Subcutaneous abdominal adipose tissue (tissue), 5 donors: ENCODE measurements around the gene PCDHB8.
"Not testable (repeated sequence)": the region's sequence is repeated elsewhere in the genome, so short reads cannot be mapped to it uniquely, and the experiment has no call there.

Source experiments
- H3K27ac ChIP-seq: one replicate; pipeline ENCODE4 v1.7.0; 2013; ENCODE audit warnings: low read depth, mild to moderate bottlenecking, inconsistent platforms, low read length, moderate library complexity
- H3K27me3 ChIP-seq, 5 donors: one replicate each; pipeline ENCODE4 v1.7.0; 2013; ENCODE audit warnings: low read length in 5 of 5, inconsistent platforms in 1 of 5; ENCODE audit not compliant: control insufficient read depth in 5 of 5, insufficient read depth in 4 of 5
- H3K36me3 ChIP-seq, 5 donors: one replicate each; pipeline ENCODE4 v1.7.0; 2013; ENCODE audit warnings: low read length in 5 of 5; ENCODE audit not compliant: control insufficient read depth in 5 of 5, insufficient read depth in 5 of 5
- H3K4me1 ChIP-seq, 5 donors: one replicate each; pipeline ENCODE4 v1.7.0; 2013; ENCODE audit warnings: low read length in 5 of 5, mild to moderate bottlenecking in 3 of 5, moderate library complexity in 1 of 5; ENCODE audit not compliant: control insufficient read depth in 5 of 5, insufficient read depth in 5 of 5
- H3K4me3 ChIP-seq, 5 donors: one replicate each; pipeline ENCODE4 v1.7.0; 2013; ENCODE audit warnings: low read length in 5 of 5, low read depth in 1 of 5
- H3K9ac ChIP-seq, 5 donors: one replicate each; pipeline ENCODE4 v1.7.0; 2013; ENCODE audit warnings: low read length in 5 of 5, mild to moderate bottlenecking in 4 of 5, moderate library complexity in 3 of 5
- H3K9me3 ChIP-seq, 5 donors: one replicate each; pipeline ENCODE4 v1.7.0; 2013; ENCODE audit warnings: low read length in 5 of 5; ENCODE audit not compliant: control insufficient read depth in 5 of 5
- donor health status: healthy.
- donor health status: healthy.
- donor health status: healthy.
- donor health status: healthy.
- donor health status: healthy.

PCDHB8 gene

DNA sequence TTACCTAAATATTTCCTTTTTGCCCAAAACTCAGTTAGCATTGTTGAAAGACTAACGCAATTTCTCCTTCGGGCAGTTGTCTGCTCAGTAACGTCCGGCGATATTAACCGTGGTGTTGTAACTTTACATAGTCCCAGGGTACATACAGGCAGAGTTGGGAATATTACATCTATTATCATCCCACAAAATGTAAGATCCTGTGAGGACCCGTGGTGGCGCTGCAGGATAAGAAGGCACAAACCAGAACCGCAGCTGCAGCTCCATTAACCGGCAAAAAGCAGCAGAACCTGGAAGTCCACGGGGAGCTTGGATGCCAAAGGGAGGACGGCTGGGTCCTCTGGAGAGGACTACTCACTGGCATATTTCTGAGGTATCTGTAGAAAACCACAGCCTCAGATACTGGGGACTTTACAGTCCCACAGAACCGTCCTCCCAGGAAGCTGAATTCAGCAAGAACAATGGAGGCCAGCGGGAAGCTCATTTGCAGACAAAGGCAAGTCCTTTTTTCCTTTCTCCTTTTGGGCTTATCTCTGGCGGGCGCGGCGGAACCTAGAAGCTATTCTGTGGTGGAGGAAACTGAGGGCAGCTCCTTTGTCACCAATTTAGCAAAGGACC, at the start of gene PCDHB8:
TSS of gene PCDHB8 (plus strand) at position 214 of the 615 bp plus-strand sequence. CDS start at position 459, 245 bp downstream.
- H3K4me3 ChIP-seq, result peak within 1 kb of the TSS in 4 of 5 donors; percentile 1 to 39 (median 36)

DNA sequence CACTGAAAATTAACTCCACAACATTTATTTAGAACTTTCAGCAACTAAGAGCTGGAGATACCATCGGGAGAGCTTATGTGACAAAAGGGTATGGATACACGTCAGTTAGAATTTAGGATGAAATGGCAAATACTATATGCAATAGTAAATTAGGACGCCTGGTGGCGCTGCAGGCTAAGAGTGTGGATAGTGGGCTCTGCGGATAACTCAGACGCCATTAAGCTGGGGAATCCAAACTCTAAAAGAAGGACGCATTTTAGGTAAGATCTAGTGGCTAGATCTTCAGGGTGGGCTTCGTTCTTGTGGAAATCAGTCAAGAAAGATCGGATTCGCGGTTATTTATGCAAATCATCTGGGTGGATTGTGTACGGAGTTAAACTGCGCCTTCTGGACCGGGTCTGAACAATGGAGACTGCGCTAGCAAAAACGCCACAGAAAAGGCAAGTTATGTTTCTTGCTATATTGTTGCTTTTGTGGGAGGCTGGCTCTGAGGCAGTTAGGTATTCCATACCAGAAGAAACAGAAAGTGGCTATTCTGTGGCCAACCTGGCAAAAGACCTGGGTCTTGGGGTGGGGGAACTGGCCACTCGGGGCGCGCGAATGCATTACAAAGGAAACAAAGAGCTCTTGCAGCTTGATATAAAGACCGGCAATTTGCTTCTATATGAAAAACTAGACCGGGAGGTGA, 42.4 kb upstream of the PCDHB8 start, which contains the start of gene PCDHB5:
TSS of gene PCDHB5 (plus strand) at position 177 of the 688 bp plus-strand sequence. CDS start at position 406, 229 bp downstream.
- H3K27me3 ChIP-seq, result no peaks in the 10 kb centered on the region
- H3K4me3 ChIP-seq, result peak within 1 kb of the TSS; percentile 51 to 70 (median 58)
- H3K27ac ChIP-seq, result no peak within 1 kb of the TSS
- H3K9me3 ChIP-seq, result peaks cover 20 to 52% (median 50%) of the 10 kb centered on the region in 5 donors
- peaks cover 0 to 3% (median 0%) of the 10 kb centered on the region in 5 donors for H3K4me1 ChIP-seq
- H3K9ac ChIP-seq, result peak within 1 kb of the TSS in 1 of 5 donors; percentile 59
- no peaks in the 10 kb centered on the region for H3K36me3 ChIP-seq

More for the DNA sequence above, at the start of gene PCDHB8:
- peaks cover 16 to 43% (median 29%) of the 10 kb centered on the region in 5 donors for H3K9me3 ChIP-seq
- not testable (repeated sequence) for H3K36me3 ChIP-seq, H3K27ac ChIP-seq, H3K4me1 ChIP-seq, H3K9ac ChIP-seq
- H3K27me3 ChIP-seq, result peaks cover 0 to 22% (median 10%) of the 10 kb centered on the region in 5 donors

DNA sequence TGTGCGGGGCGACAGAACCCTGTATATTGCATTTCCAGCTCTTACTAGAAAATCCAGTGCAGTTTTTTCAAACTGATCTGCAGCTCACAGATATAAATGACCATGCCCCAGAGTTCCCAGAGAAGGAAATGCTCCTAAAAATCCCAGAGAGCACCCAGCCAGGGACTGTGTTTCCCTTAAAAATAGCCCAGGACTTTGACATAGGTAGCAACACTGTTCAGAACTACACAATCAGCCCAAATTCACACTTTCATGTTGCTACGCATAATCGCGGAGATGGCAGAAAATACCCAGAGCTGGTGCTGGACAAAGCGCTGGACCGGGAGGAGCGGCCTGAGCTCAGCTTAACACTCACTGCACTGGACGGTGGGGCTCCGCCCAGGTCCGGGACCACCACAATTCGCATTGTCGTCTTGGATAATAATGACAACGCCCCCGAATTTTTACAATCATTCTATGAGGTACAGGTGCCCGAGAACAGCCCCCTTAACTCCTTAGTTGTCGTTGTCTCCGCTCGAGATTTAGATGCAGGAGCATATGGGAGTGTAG, 41.8 kb upstream of the PCDHB8 start:
- Histone ChIP-seq H3K36me3 (no peaks in the 10 kb centered on the region), H3K27me3 (no peaks in the 10 kb centered on the region), H3K4me1 (peaks cover 0 to 3% (median 0%) of the 10 kb centered on the region in 5 donors), H3K27ac (no peak overlapping the region), H3K9ac (no peak overlapping the region), H3K9me3 (peaks cover 20 to 56% (median 50%) of the 10 kb centered on the region in 5 donors), H3K4me3 (peak overlapping the region; percentile 51 to 70 (median 58))

DNA sequence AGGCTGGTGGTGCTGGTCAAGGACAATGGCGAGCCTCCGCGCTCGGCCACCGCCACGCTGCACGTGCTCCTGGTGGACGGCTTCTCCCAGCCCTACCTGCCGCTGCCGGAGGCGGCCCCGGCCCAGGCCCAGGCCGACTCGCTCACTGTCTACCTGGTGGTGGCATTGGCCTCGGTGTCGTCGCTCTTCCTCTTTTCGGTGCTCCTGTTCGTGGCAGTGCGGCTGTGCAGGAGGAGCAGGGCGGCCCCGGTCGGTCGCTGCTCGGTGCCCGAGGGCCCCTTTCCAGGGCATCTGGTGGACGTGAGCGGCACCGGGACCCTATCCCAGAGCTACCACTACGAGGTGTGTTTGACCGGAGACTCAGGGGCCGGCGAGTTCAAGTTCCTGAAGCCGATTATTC, 40.2 kb upstream of the PCDHB8 start:
- H3K27me3 ChIP-seq, H3K4me3 ChIP-seq, H3K36me3 ChIP-seq, H3K4me1 ChIP-seq, H3K9ac ChIP-seq, H3K27ac ChIP-seq: not testable (repeated sequence)
- peaks cover 18 to 56% (median 50%) of the 10 kb centered on the region in 5 donors for H3K9me3 ChIP-seq

DNA sequence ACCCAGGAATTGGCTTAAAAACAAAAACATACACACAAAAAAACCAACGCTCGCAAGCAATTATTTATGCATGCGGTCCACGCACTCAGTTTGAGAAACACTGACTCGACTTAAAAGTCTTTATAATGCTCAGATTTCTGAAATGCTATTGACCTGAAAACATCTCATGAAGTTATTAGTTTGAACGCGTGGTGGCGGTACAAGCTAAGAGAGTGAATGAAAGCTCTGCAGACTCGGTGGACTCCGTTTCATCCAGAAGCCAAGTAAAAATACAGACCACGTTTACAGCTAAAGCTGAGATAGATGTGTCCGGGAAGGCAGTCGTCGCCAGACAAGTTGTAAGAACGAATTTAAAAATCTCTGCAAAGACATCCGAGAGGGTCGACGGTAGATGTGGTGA, 27.8 kb upstream of the PCDHB8 start, which contains the start of gene PCDHB6:
TSS of gene PCDHB6 (plus strand) at position 246 of the 400 bp plus-strand sequence. CDS start 201 bp downstream, outside the sequence.
- Histone ChIP-seq H3K4me1 (peaks cover 0 to 2% (median 0%) of the 10 kb centered on the region in 5 donors), H3K9me3 (peaks cover 14 to 34% (median 24%) of the 10 kb centered on the region in 5 donors), H3K36me3 (no peaks in the 10 kb centered on the region), H3K4me3 (peak within 1 kb of the TSS; percentile 0 to 53 (median 20)), H3K9ac (no peak within 1 kb of the TSS), H3K27me3 (peaks cover 0 to 9% (median 3%) of the 10 kb centered on the region in 5 donors), H3K27ac (no peak within 1 kb of the TSS)

DNA sequence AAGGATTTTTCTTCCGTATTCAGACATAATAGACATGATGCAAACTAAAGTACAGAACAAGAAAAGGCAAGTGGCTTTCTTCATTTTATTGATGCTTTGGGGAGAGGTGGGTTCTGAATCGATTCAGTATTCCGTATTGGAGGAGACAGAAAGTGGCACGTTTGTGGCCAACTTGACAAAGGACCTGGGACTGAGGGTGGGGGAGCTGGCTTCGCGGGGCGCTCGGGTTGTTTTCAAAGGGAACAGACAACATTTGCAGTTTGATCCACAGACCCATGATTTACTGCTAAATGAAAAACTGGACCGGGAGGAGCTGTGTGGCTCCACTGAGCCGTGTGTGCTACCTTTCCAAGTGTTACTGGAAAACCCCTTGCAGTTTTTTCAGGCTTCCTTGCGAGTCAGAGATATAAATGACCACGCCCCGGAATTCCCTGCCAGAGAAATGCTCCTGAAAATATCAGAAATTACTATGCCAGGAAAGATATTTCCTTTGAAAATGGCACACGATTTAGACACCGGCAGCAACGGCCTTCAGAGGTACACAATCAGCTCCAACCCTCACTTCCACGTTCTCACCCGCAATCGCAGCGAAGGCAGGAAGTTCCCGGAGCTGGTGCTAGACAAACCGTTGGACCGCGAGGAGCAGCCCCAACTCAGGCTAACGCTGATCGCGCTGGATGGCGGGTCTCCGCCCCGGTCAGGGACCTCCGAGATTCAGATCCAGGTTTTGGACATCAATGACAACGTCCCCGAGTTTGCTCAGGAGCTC, 27.2 kb upstream of the PCDHB8 start:
- peaks cover 14 to 35% (median 26%) of the 10 kb centered on the region in 5 donors for H3K9me3 ChIP-seq
- no peak overlapping the region for H3K27ac ChIP-seq
- no peak overlapping the region for H3K9ac ChIP-seq
- H3K27me3 ChIP-seq, result peaks cover 0 to 9% (median 3%) of the 10 kb centered on the region in 5 donors
- no peaks in the 10 kb centered on the region for H3K36me3 ChIP-seq
- H3K4me3 ChIP-seq, result peak overlapping the region; percentile 0 to 53 (median 20)
- peaks cover 0 to 2% (median 0%) of the 10 kb centered on the region in 5 donors for H3K4me1 ChIP-seq

DNA sequence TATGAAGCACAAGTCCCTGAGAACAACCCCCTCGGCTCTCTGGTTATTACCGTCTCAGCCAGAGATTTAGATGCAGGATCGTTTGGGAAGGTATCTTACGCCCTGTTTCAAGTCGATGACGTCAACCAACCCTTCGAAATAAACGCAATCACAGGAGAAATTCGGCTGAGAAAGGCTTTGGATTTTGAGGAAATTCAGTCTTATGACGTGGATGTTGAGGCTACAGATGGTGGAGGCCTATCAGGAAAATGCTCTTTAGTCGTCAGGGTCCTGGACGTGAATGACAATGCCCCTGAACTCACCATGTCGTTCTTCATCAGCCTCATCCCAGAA, 26.6 kb upstream of the PCDHB8 start:
- peaks cover 14 to 40% (median 32%) of the 10 kb centered on the region in 5 donors for H3K9me3 ChIP-seq
- no peak overlapping the region for H3K27ac ChIP-seq
- H3K4me3 ChIP-seq, result peak overlapping the region in 3 of 5 donors; percentile 13 to 53 (median 20)
- H3K4me1 ChIP-seq, result peaks cover 0 to 2% (median 0%) of the 10 kb centered on the region in 5 donors
- H3K9ac ChIP-seq, result no peak overlapping the region
- peaks cover 0 to 9% (median 3%) of the 10 kb centered on the region in 5 donors for H3K27me3 ChIP-seq
- no peaks in the 10 kb centered on the region for H3K36me3 ChIP-seq

DNA sequence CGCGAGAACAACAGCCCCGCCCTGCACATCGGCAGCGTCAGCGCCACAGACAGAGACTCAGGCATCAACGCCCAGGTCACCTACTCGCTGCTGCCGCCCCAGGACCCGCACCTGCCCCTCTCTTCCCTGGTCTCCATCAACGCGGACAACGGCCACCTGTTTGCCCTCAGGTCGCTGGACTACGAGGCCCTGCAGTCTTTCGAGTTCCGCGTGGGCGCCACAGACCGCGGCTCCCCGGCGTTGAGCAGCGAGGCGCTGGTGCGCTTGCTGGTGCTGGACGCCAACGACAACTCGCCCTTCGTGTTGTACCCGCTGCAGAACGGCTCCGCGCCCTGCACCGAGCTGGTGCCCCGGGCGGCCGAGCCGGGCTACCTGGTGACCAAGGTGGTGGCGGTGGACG, 26.0 kb upstream of the PCDHB8 start:
- H3K36me3 ChIP-seq, H3K9ac ChIP-seq, H3K27ac ChIP-seq, H3K4me1 ChIP-seq, H3K4me3 ChIP-seq: not testable (repeated sequence)
- peaks cover 0 to 11% (median 3%) of the 10 kb centered on the region in 5 donors for H3K27me3 ChIP-seq
- H3K9me3 ChIP-seq, result peaks cover 15 to 47% (median 39%) of the 10 kb centered on the region in 5 donors

DNA sequence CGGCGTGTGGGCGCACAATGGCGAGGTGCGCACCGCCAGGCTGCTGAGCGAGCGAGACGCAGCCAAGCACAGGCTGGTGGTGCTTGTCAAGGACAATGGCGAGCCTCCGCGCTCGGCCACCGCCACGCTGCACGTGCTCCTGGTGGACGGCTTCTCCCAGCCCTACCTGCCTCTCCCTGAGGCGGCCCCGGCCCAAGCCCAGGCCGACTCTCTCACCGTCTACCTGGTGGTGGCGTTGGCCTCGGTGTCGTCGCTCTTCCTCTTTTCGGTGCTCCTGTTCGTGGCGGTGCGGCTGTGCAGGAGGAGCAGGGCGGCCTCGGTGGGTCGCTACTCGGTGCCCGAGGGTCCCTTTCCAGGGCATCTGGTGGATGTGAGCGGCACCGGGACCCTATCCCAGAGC, 25.5 kb upstream of the PCDHB8 start:
- H3K36me3 ChIP-seq, H3K9ac ChIP-seq, H3K4me3 ChIP-seq, H3K27ac ChIP-seq, H3K4me1 ChIP-seq: not testable (repeated sequence)
- peaks cover 0 to 12% (median 3%) of the 10 kb centered on the region in 5 donors for H3K27me3 ChIP-seq
- H3K9me3 ChIP-seq, result peaks cover 13 to 52% (median 40%) of the 10 kb centered on the region in 5 donors
